HS-27A (cell line): ENCODE data around the gene PACS2.

Source experiments
- DNase-seq: peaks from one replicate; pipeline ENCODE4 v3.0.0-alpha.2; 2012; ENCODE audit warnings: low read depth, missing footprints

The PACS2 gene

GRCh38 chr14:105423488-105424195 lies 109.1 kb downstream of the PACS2 start:
- DNase-seq, result no peak

- DNase-seq, result no peak
Measured at GRCh38 chr14:105424861-105425260, 110.3 kb downstream of the PACS2 start.

GRCh38 chr14:105425823-105426247 lies 111.3 kb downstream of the PACS2 start:
- no peak for DNase-seq

- DNase-seq, result no peak
Measured at GRCh38 chr14:105426416-105427130, 112.0 kb downstream of the PACS2 start.

- DNase-seq, result no peak
Measured at GRCh38 chr14:105427412-105427811, 112.9 kb downstream of the PACS2 start.

- DNase-seq, result no peak
Measured at GRCh38 chr14:105427936-105428485, 113.5 kb downstream of the PACS2 start.

- DNase-seq, result no peak
Measured at GRCh38 chr14:105430042-105430441, 115.5 kb downstream of the PACS2 start.

- peak; percentile 87 for DNase-seq
Measured at GRCh38 chr14:105430565-105430964, 116.0 kb downstream of the PACS2 start.

GRCh38 chr14:105431256-105431655 lies 116.7 kb downstream of the PACS2 start:
- no peak for DNase-seq

- DNase-seq, result no peak
Measured at GRCh38 chr14:105432657-105433056, 118.1 kb downstream of the PACS2 start.

GRCh38 chr14:105433161-105433605 lies 118.6 kb downstream of the PACS2 start:
- no peak for DNase-seq

GRCh38 chr14:105436402-105436801 lies 121.9 kb downstream of the PACS2 start:
- DNase-seq, result no peak

- no peak for DNase-seq
Measured at GRCh38 chr14:105436891-105437722, 122.6 kb downstream of the PACS2 start.

- DNase-seq, result no peak
Measured at GRCh38 chr14:105437723-105438500, 123.4 kb downstream of the PACS2 start.

- no peak for DNase-seq
Measured at GRCh38 chr14:105439179-105439578, 124.6 kb downstream of the PACS2 start.

- no peak for DNase-seq
Measured at GRCh38 chr14:105439710-105440553, 125.4 kb downstream of the PACS2 start.

GRCh38 chr14:105440554-105440900 lies 126.0 kb downstream of the PACS2 start:
- DNase-seq, result no peak

- no peak for DNase-seq
Measured at GRCh38 chr14:105440992-105441391, 126.4 kb downstream of the PACS2 start.

- DNase-seq, result no peak
Measured at GRCh38 chr14:105442125-105442524, 127.6 kb downstream of the PACS2 start.

GRCh38 chr14:105442834-105443233 lies 128.3 kb downstream of the PACS2 start:
- DNase-seq, result no peak

- no peak for DNase-seq
Measured at GRCh38 chr14:105444859-105445258, 130.3 kb downstream of the PACS2 start.
